ENCODE results near the gene TECPR1.

Gene TECPR1

GRCh38 chr7:98229991-98230745 is 21.9 kb downstream of the TECPR1 start:
- TF ChIP-seq NFIC (IDR thresholded peaks at IDR 0.05) = no peak
- TF ChIP-seq REST (IDR thresholded peaks at IDR 0.05; ENCODE audit: low read depth) = no peak
- no peak for TF ChIP-seq CREB1 (IDR thresholded peaks at IDR 0.05; ENCODE audit: low read depth)
- no peak for TF ChIP-seq FOXM1 (IDR thresholded peaks at IDR 0.05; ENCODE audit: borderline replicate concordance, low read depth)
- no peak for TF ChIP-seq CEBPB (IDR thresholded peaks at IDR 0.05)
- TF ChIP-seq EGR1 (IDR thresholded peaks at IDR 0.05) = no peak
- TF ChIP-seq ZBTB7A (IDR thresholded peaks at IDR 0.05; ENCODE audit: low read depth) = no peak
- no peak for TF ChIP-seq TEAD4 (IDR thresholded peaks at IDR 0.05)
- no peak for TF ChIP-seq RAD21 (IDR thresholded peaks at IDR 0.05; ENCODE audit: low read depth)
- TF ChIP-seq EP300 (IDR thresholded peaks at IDR 0.05; ENCODE audit: borderline replicate concordance) = no peak
- no peak for TF ChIP-seq TAF1 (IDR thresholded peaks at IDR 0.05; ENCODE audit: low read depth)
- TF ChIP-seq YY1 (IDR thresholded peaks at IDR 0.05; ENCODE audit: low read depth) = no peak
- TF ChIP-seq MAX (IDR thresholded peaks at IDR 0.05) = no peak
- TF ChIP-seq TCF12 (IDR thresholded peaks at IDR 0.05; ENCODE audit: low read depth) = no peak
- no peak for TF ChIP-seq USF1 (IDR thresholded peaks at IDR 0.05)

- TF ChIP-seq MAX (IDR thresholded peaks at IDR 0.05) (no peak), NFIC (IDR thresholded peaks at IDR 0.05) (no peak), TCF12 (IDR thresholded peaks at IDR 0.05; ENCODE audit: low read depth) (no peak), USF1 (IDR thresholded peaks at IDR 0.05) (no peak), RAD21 (IDR thresholded peaks at IDR 0.05; ENCODE audit: low read depth) (no peak), REST (IDR thresholded peaks at IDR 0.05; ENCODE audit: low read depth) (no peak), FOXM1 (IDR thresholded peaks at IDR 0.05; ENCODE audit: borderline replicate concordance, low read depth) (no peak), EP300 (IDR thresholded peaks at IDR 0.05; ENCODE audit: borderline replicate concordance) (no peak), TAF1 (IDR thresholded peaks at IDR 0.05; ENCODE audit: low read depth) (no peak), YY1 (IDR thresholded peaks at IDR 0.05; ENCODE audit: low read depth) (no peak)
Observed at GRCh38 chr7:98229441-98229840, 22.6 kb downstream of the TECPR1 start.

- no peak for TF ChIP-seq TCF12 (IDR thresholded peaks at IDR 0.05; ENCODE audit: low read depth)
- TF ChIP-seq FOXM1 (IDR thresholded peaks at IDR 0.05; ENCODE audit: borderline replicate concordance, low read depth) = no peak
- no peak for TF ChIP-seq EGR1 (IDR thresholded peaks at IDR 0.05)
- no peak for TF ChIP-seq EP300 (IDR thresholded peaks at IDR 0.05; ENCODE audit: borderline replicate concordance)
- TF ChIP-seq CREB1 (IDR thresholded peaks at IDR 0.05; ENCODE audit: low read depth) = no peak
- TF ChIP-seq TEAD4 (IDR thresholded peaks at IDR 0.05) = no peak
- TF ChIP-seq TAF1 (IDR thresholded peaks at IDR 0.05; ENCODE audit: low read depth) = no peak
- TF ChIP-seq NFIC (IDR thresholded peaks at IDR 0.05) = no peak
- TF ChIP-seq YY1 (IDR thresholded peaks at IDR 0.05; ENCODE audit: low read depth) = no peak
- TF ChIP-seq ZBTB7A (IDR thresholded peaks at IDR 0.05; ENCODE audit: low read depth) = no peak
- no peak for TF ChIP-seq MAX (IDR thresholded peaks at IDR 0.05)
Observed at GRCh38 chr7:98228801-98229200, 23.2 kb downstream of the TECPR1 start.

- TF ChIP-seq NFIC (IDR thresholded peaks at IDR 0.05) (no peak), TCF12 (IDR thresholded peaks at IDR 0.05; ENCODE audit: low read depth) (no peak), CREB1 (IDR thresholded peaks at IDR 0.05; ENCODE audit: low read depth) (no peak), EP300 (IDR thresholded peaks at IDR 0.05; ENCODE audit: borderline replicate concordance) (no peak), CEBPB (IDR thresholded peaks at IDR 0.05) (no peak), TEAD4 (IDR thresholded peaks at IDR 0.05) (no peak), REST (IDR thresholded peaks at IDR 0.05; ENCODE audit: low read depth) (no peak), TAF1 (IDR thresholded peaks at IDR 0.05; ENCODE audit: low read depth) (no peak), ZBTB7A (IDR thresholded peaks at IDR 0.05; ENCODE audit: low read depth) (no peak), EGR1 (IDR thresholded peaks at IDR 0.05) (no peak), USF1 (IDR thresholded peaks at IDR 0.05) (no peak), FOXM1 (IDR thresholded peaks at IDR 0.05; ENCODE audit: borderline replicate concordance, low read depth) (no peak), MAX (IDR thresholded peaks at IDR 0.05) (no peak), YY1 (IDR thresholded peaks at IDR 0.05; ENCODE audit: low read depth) (no peak), RAD21 (IDR thresholded peaks at IDR 0.05; ENCODE audit: low read depth) (no peak)
Observed at GRCh38 chr7:98227939-98228338, 24.1 kb downstream of the TECPR1 start.

Data from Ishikawa (cell line).